BLaER1 (cell line): ENCODE results near the gene NOVA2.
"Not testable (repeated sequence)": the region's sequence is repeated elsewhere in the genome, so short reads cannot be mapped to it uniquely, and the experiment has no call there.

Experiments used
- H3K27ac ChIP-seq: shearing (Covaris generic); formaldehyde crosslinking; 2 replicates; pipeline ENCODE4 v1.8.1; 2022
- H3K27me3 ChIP-seq: shearing (Covaris generic); formaldehyde crosslinking; 2 replicates; pipeline ENCODE4 v1.8.1; 2022
- H3K36me3 ChIP-seq: shearing (Covaris generic); formaldehyde crosslinking; 2 replicates; pipeline ENCODE4 v1.8.1; 2022
- H3K4me1 ChIP-seq: shearing (Covaris generic); formaldehyde crosslinking; 2 replicates; pipeline ENCODE4 v1.8.1; 2022
- H3K4me2 ChIP-seq: shearing (Covaris generic); formaldehyde crosslinking; 2 replicates; pipeline ENCODE4 v1.8.1; 2022
- H3K4me3 ChIP-seq: shearing (Covaris generic); formaldehyde crosslinking; 2 replicates; pipeline ENCODE4 v1.8.1; 2022
- H3K9ac ChIP-seq: shearing (Covaris generic); formaldehyde crosslinking; 2 replicates; pipeline ENCODE4 v1.8.1; 2022
- H3K9me3 ChIP-seq: shearing (Covaris generic); formaldehyde crosslinking; 2 replicates; pipeline ENCODE4 v1.8.1; 2022
- H4K20me1 ChIP-seq: shearing (Covaris generic); formaldehyde crosslinking; 2 replicates; pipeline ENCODE4 v1.8.1; 2022
- Cebpa-rat ChIP-seq: shearing (Covaris generic); IDR thresholded peaks from 2 replicates; pipeline ENCODE4 v1.8.1; 2022

Gene NOVA2

GRCh38 chr19:45900738-45901431, 72.8 kb downstream of the NOVA2 start:
- Histone ChIP-seq H3K9me3 (no peaks in the 10 kb centered on the region), H3K4me2 (peak overlapping the region; percentile 89), H3K27me3 (no peaks in the 10 kb centered on the region), H3K4me3 (peak overlapping the region; percentile 86), H3K27ac (peak overlapping the region; percentile 63; the same call in 1 of the 2 replicates), H3K9ac (peak overlapping the region; percentile 86), H3K4me1 (peaks cover 20% of the 10 kb centered on the region), H4K20me1 (peaks cover 29% of the 10 kb centered on the region), H3K36me3 (peaks cover 44% of the 10 kb centered on the region)
- TF ChIP-seq Cebpa-rat, result no peak

DNA sequence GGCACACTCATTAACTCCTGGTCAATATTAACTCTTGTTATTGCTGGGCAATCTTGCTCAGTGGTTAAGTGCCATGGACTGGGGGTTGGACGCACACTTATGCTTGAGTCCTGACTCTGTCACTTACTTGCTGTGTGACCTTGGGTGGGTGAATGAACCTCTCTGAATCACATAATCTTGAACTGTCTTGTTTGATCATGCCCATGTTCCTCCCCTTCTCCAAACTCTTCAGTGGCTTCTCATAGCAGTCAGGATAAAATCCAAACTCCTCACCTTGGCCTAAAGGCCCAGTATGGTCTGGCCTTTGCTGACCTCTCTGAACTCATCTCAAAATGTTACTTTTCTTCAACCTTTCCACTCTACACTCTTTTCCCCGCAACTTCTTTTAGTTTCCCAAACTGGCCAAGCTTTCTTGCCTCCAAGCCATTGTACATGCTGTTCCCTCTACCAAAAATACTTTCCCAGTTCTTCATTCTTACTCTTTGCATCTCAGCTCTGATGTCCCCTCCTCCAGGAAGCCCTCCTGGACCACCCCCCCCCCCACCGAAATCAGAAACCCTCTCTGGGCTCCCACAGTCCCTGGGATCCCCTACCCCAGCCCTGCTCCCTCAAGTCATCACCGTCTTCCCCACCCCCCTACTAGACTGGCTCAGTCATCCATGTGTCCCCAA, 73.6 kb downstream of the NOVA2 start:
- no peak for TF ChIP-seq Cebpa-rat
- no peaks in the 10 kb centered on the region for H3K27me3 ChIP-seq
- H3K4me1 ChIP-seq, result peaks cover 20% of the 10 kb centered on the region
- H3K4me3 ChIP-seq, result no peak overlapping the region
- peaks cover 37% of the 10 kb centered on the region for H4K20me1 ChIP-seq
- no peaks in the 10 kb centered on the region for H3K9me3 ChIP-seq
- no peak overlapping the region for H3K9ac ChIP-seq
- H3K36me3 ChIP-seq, result peaks cover 52% of the 10 kb centered on the region
- no peak overlapping the region for H3K27ac ChIP-seq
- H3K4me2 ChIP-seq, result peak overlapping the region; percentile 89

DNA sequence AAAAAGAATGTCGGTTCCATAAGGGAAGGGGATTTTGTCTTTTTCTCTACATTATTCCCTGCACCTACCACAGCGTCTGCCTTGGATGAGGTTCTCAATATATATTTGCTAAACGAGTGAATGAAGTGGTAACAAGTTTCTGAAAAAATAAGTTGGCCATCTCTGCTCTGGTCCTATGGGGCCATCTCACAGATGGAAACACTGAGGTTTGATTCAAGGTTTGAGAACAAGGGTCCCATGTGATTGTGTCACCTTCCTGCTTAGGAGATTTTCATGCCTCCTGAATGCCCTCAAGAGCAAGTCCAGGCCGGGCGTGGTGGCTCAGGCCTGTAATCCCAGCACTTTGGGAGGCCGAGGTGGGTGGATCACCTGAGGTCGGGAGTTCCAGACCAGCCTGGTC, 74.4 kb downstream of the NOVA2 start:
- Histone ChIP-seq H4K20me1 (peaks cover 42% of the 10 kb centered on the region), H3K36me3 (peaks cover 56% of the 10 kb centered on the region), H3K27ac (no peak overlapping the region), H3K9ac (no peak overlapping the region), H3K9me3 (no peaks in the 10 kb centered on the region), H3K27me3 (no peaks in the 10 kb centered on the region), H3K4me3 (no peak overlapping the region), H3K4me1 (peaks cover 20% of the 10 kb centered on the region), H3K4me2 (no peak overlapping the region)
- no peak for TF ChIP-seq Cebpa-rat

GRCh38 chr19:45897261-45897812, 76.3 kb downstream of the NOVA2 start:
- Histone ChIP-seq H3K4me1 (peaks cover 13% of the 10 kb centered on the region), H3K4me3 (no peak overlapping the region), H3K9me3 (no peaks in the 10 kb centered on the region), H3K27ac (no peak overlapping the region), H3K4me2 (no peak overlapping the region), H3K36me3 (peaks cover 60% of the 10 kb centered on the region), H3K9ac (no peak overlapping the region), H3K27me3 (no peaks in the 10 kb centered on the region), H4K20me1 (peaks cover 49% of the 10 kb centered on the region)
- no peak for TF ChIP-seq Cebpa-rat

- H3K27ac ChIP-seq, H3K27me3 ChIP-seq, H3K4me2 ChIP-seq, H3K9me3 ChIP-seq, H3K4me1 ChIP-seq, H3K4me3 ChIP-seq, H3K9ac ChIP-seq: not testable (repeated sequence)
- Histone ChIP-seq H4K20me1 (peaks cover 46% of the 10 kb centered on the region), H3K36me3 (peaks cover 72% of the 10 kb centered on the region)
Measured at GRCh38 chr19:45895983-45896599, 77.6 kb downstream of the NOVA2 start.

DNA sequence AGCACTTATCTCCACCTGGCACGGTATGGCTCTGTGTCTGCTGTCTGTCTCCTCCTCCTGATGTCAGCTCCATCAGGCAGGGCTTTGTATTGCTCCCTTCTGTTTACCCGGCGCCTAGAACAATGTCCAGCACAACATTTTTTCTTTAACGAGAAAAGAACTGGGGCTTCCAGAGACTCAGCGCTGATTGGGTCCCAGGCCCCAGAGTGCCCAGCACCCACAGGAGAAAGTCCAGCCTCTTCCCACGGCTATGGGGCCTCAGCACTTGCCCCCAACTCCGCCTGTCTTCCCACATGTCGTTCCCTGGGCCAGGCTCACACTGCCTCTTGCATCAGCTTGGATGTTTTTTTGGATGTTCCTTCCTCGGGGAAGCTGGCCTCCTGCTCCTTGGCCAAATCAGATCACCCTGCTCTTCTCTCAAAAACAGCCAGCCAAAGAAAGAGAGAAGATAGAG, 78.1 kb downstream of the NOVA2 start:
- Histone ChIP-seq H3K27ac (no peak overlapping the region), H3K4me3 (no peak overlapping the region), H3K27me3 (no peaks in the 10 kb centered on the region), H3K9ac (no peak overlapping the region), H3K9me3 (no peaks in the 10 kb centered on the region), H3K4me1 (peaks cover 3% of the 10 kb centered on the region), H4K20me1 (peaks cover 41% of the 10 kb centered on the region), H3K36me3 (peaks cover 73% of the 10 kb centered on the region), H3K4me2 (no peak overlapping the region)
- no peak for TF ChIP-seq Cebpa-rat

DNA sequence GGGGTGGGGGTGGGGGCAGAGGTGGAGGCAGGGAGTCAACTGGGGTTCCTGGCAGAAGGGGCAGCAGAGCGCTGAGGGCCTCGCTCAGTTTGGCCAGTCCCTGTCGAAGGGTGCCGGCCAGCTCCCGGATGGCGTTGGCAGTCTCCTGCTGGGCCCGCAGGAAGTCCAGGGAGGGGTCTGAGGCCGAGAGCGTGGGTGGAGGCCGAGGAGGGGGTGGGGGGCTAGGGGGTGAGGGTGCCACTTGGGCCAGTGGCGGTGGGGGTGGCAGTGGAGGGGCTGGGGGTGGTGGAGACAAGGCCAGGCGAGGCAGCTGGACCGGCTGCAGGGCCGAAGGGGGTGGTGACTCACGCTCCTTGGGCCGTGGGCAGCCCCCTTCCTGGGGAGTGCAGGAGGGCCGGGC, 82.8 kb downstream of the NOVA2 start:
- Histone ChIP-seq H3K27me3 (no peaks in the 10 kb centered on the region), H3K27ac (no peak overlapping the region)
- TF ChIP-seq Cebpa-rat, result no peak

DNA sequence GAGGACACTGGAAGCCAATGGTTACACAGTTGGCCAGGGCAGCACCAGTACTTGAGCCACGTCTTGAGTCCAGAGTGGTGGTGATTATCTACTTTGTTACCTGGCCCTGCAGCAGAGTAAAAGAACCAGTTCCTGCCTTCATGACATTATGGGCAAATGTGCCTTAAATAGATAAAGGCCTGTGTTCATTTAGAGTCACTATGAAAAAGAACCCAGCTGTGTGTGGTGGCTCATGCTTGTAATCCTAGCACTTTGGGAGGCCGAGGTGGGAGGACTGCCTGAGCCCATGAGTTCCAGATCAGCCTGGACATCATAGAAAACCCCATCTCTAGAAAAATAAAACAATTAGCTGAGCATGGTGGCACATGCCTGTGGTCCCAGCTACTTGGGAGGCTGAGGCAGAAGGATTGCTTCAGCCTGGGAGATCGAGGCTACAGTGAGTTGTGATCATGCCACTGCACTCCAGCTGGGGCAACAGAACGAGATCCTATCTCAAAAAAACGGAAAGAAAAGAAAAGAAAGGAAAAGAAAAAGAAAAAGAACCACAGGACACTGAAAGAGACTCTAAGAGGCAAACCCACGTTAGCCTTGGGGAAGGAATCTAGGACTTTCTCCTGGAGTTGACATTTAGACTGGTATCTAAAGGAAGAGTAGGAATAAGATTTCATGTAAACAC, 84.3 kb downstream of the NOVA2 start:
- Histone ChIP-seq H3K4me3 (no peak overlapping the region), H3K27ac (no peak overlapping the region), H3K36me3 (peaks cover 40% of the 10 kb centered on the region), H4K20me1 (peaks cover 23% of the 10 kb centered on the region), H3K4me2 (no peak overlapping the region), H3K9me3 (no peaks in the 10 kb centered on the region), H3K4me1 (peaks cover 19% of the 10 kb centered on the region), H3K27me3 (no peaks in the 10 kb centered on the region), H3K9ac (no peak overlapping the region)
- TF ChIP-seq Cebpa-rat, result no peak

More for the DNA sequence above, 82.8 kb downstream of the NOVA2 start:
- H3K4me3 ChIP-seq, result no peak overlapping the region
- peaks cover 22% of the 10 kb centered on the region; the same call in 1 of the 2 replicates for H4K20me1 ChIP-seq
- no peak overlapping the region for H3K9ac ChIP-seq
- peaks cover 44% of the 10 kb centered on the region for H3K36me3 ChIP-seq
- no peaks in the 10 kb centered on the region for H3K9me3 ChIP-seq
- H3K4me1 ChIP-seq, result peaks cover 7% of the 10 kb centered on the region
- no peak overlapping the region for H3K4me2 ChIP-seq

DNA sequence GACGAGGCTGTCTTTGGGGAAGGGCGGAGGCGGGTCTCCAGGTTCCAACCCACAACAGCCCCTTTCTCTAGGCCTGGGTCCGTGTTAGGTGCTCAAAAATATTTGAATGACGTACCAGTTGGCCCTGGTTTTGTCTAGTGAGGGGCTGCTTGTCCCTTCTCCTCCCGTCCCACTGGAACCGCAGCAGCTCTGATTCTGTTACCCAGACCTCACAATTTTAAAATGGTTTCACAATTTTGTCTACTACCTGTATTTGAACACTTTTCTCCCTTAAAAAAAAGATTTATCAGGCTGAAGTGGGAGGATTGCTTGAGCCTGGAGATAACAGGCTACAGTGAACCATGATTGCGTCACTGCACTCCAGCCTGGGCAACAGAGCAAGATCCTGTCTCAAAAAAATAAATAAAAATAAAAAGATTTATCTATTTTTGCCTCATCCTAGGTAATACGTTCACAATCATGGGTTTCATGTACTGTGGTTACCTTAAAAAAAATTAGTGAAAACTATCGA, 86.4 kb downstream of the NOVA2 start:
- H3K9ac ChIP-seq, result peak overlapping the region; percentile 89
- peaks cover 35% of the 10 kb centered on the region for H4K20me1 ChIP-seq
- H3K4me1 ChIP-seq, result peaks cover 38% of the 10 kb centered on the region
- H3K9me3 ChIP-seq, result no peaks in the 10 kb centered on the region
- H3K27me3 ChIP-seq, result no peaks in the 10 kb centered on the region
- peak overlapping the region; percentile 87 for H3K27ac ChIP-seq
- H3K36me3 ChIP-seq, result peaks cover 42% of the 10 kb centered on the region
- H3K4me2 ChIP-seq, result peak overlapping the region; percentile 98
- H3K4me3 ChIP-seq, result peak overlapping the region; percentile 89
- 0 out of 2 replicates have a peak, but pooled peaks have one; percentile 39 for TF ChIP-seq Cebpa-rat
